CD4-positive, alpha-beta T cell treated with Interleukin-10 for 1 hour (primary cell): ENCODE measurements around the gene KCNJ4.
"Not testable (repeated sequence)": the region's sequence is repeated elsewhere in the genome, so short reads cannot be mapped to it uniquely, and the experiment has no call there.

Experiments
- DNase-seq: peaks from one replicate; pipeline ENCODE4 v3.0.0-alpha.2; 2020

Gene KCNJ4

DNA sequence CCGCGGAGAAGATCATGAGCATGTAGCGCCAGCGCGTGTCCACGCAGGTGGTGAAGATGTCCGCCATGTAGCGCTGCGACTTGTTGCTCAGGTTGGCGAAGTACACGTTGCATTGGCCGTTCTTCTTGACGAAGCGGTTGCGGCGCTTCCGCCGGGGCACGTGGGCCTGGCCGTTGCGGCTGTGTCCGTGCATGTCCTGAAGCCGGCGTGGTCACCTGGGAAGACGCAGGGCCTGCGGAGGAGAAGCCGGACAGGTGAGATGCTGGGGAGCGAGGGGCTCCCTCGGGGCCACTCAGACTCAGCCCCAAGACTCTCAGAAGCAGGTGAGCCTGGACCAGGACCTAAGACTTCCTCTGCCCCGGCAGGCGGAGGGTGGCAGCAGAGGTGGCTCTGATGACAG, 27.1 kb downstream of the KCNJ4 start:
- DNase-seq: no peak

DNA sequence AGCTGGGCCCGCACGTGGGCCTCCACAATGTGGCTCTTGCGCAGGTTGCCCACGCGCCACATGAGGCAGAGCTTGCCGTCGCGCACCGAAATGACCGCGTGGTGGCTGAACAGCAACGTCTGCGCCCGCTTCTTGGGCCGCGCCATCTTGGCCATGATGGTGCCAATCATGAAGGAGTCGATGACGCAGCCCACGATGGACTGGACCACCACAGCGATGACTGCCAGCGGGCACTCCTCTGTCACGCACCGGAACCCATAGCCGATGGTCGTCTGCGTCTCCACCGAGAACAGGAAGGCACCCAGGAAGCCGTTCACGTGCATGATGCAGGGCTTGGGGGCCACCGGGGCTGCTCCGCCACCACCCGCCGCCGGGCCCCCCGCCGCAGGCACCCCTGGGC, 27.5 kb downstream of the KCNJ4 start:
- DNase-seq: no peak

DNA sequence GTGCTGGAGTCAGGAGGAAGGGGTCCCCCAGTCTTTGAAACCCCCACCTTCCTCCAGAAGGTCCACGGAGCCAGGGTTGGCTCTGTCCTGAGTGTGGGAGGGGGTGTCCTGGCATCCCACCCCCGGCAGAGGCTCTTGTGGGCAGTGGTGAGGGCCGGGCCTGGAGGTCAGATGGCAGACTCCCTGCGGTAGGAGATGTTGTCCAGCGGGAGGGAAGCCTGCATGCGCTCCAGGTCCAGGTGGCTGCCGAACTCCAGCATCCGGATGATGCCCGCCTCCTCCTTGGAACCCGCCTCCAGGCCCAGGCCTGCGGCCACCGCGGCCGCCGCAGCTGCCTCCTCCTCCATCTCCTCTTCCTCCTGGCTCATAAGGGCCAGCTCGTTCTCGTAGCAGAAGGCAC, 28.4 kb downstream of the KCNJ4 start:
- DNase-seq: no peak

DNA sequence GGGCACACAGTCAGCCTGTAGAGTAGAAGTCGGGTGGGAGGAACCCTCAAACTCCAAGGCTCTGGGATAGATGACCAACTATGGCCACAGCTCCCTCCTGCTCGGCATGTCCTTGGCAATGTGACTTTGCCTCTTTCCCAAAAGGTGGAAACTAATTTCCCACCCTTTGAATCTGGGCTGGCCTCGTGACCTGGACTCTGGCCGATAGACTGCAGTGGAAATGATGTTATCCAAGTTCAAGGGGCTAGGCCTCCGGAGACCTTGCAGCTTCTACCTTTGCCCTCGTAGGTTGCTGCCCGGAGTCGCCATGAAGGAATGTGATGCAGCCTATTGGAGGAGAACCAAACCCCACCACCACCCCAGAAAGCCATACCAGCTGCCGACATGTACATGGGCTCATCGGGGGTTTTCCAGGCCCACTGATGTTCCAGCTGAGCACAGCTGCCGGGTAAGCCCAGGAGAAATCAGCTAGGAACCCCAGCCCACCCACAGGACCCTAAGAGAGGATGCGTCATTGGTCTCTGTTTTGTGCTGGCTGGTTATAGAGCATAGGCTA, 30.4 kb downstream of the KCNJ4 start:
- DNase-seq: no peak

DNA sequence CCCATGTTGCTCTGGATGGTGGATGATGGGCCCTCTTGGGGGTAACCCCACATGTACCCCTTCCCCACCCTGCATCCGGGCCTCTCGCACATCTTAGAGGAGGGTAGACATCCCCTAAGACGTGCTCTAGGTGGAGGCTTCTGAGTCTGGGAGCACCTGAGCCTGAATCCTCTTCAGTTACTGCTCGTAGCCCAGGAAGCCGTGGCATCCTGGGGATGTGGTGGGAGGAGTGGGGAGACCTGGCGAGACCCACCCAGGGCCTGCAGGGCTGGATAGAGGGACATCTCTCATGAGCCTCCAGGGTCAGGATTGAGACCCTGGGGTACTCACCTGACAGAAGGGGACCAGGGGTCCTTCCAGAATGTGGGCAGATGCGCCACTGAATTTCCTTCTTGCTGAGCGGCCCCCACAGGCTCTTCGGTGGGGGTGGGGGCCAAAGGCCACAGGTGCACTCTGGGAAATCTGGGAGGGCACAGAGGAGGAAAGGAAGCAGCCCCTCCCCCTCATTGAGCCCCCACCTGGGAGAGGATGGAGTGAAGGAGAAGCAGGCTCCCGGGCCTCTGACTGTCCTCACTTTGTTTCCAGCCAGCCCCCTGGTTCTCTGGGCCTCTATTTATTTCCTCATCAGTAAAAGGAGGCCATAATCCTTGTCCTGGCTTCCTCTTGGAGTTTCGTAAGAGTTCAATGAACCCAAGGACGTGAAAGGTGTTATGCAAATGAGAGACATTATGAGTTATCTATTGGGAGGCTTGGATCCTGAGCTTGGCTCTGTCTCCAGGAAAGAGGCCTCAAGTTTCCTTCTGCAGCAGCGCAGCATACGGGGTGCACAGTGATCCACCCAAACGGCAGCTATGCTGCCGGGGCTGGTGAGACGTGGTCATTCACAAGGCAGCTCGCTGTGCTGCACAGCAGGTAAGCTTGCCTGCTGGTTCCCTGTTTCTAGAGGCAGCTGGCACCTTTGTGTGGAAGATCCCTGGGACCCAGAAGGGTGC, 31.2 kb downstream of the KCNJ4 start:
- no peak for DNase-seq

DNA sequence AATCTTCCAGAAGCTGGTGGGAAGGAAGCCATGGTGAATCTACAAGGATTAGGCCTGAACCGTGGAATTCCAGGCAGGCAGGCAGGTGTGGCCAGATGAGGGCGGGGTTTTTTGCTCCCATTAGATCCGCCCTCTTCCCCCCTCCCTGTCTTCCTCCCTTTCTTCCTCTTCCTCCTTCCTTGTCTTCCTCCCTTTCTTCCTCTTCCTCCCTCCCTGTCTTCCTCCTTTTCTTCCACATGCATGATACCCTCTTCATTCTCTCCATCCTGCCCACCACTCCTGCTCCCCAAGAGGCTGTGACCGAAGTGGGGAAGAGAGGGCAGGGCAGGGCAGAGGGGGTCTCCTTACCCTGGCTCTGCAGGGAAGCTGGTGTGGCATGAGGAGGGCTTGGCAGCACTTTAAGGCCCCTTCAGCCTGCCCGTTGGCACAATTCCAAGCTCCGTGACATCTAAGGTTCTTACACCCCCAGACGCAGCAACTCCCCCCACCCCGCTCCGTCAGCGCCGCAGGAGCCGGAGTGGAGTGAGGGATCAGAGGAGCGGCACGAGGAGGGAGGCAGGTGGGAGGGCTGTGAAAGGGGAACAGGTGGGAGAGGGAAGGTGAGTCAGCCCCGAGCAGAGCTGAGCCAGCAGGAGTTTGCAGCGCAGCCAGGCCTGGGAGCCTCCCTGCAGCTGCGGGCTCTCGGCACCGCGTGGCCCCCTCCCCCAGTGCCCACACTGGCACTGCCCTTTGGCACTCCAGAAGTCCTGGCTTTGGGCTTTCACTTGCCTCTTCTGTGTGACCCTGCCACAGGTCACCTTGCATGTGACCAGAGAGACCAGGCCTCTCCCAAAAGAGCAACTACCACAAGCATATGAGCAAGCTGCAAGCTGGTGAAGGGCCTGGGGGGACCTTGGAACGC, 32.1 kb downstream of the KCNJ4 start:
- no peak for DNase-seq

DNA sequence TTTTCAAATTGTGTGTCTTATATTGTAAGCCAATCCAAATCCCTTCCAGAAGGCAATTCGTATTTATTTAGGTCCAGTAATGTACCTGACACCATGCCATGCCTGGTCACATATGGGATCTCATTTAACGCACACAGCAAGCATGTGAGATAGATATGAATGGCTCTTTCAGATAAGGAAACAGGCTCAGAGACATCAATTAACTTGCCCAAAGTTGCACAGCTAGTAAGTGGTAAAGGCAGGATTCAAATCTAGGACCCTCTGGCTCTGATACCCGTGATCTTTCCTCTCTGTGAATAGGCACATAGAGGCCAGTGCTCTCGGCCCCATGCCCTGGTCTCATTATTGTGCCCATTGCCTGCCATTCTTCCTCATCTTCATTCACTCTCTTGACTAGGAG, 34.3 kb downstream of the KCNJ4 start:
- DNase-seq: no peak

DNA sequence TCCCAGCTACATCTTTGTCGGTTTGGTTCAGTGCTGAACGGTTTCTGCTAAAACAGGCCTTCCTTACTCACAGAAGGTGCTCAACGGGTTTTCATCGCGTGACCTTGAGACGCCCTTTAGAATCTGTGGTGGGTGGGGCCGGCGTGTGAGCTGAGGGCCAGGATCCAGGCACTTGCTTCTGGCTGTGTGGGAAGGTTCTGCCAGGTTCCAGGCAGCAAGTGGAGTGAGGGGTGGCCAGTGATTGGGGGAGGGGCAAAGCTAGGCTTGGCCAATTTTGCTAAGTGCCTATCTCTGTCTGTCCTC, 35.2 kb downstream of the KCNJ4 start:
- DNase-seq: no peak

DNA sequence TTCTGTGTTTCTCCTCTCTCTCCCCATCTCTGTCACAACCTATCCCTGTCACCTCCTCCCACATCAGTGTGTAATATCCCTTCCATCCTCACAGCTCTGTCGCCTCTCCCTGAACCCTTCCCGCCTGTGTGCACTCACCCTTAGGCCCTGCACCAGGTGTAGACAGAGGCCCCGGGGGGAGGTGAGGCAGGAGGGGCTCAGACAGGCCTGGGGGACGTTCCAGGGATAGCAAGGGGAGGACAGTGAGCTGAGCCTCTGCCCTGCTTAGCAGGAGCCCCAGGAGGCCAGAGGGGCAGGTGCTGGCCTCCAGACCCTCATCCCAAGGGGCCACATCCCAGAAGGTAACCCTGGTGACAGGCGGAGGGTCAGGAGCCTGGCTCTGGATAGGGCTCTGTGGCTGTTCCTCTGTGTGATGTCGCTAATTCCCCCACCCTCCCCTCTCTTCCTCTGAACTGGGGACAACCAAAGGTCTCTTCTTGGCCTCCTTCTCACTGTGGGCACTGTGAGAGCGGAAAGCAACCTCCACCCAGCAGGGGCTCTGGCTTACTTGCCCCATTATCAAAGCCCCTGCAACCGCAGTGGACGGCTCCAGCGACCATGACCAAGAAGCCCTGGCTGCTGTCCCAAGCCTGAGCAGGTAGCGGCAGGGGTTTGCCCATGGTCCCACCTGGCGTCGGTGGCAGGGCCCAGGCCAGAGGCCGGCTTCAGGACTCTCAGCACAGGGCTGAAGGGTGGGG, 35.7 kb downstream of the KCNJ4 start:
- no peak for DNase-seq

DNA sequence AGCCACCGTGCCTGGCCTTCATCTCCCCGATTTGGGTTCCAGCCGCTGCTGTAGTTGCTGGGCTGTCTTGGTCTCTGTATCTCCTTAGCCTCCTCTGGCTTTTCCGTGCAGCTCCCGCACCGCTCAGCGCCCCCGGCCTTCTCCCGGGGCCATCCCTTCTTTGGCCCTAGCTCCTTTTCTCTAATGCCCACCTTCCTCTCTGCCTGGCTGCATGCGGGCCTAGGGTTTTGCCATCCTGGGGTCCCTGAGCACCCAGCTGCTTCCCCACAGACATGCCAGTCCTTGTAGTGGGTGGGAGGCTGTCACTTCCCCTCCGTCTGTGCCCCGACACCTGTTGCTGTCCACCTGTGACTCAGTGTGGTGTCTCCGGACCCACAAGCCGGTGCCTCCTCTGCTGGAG, 36.4 kb downstream of the KCNJ4 start:
- no peak for DNase-seq

DNA sequence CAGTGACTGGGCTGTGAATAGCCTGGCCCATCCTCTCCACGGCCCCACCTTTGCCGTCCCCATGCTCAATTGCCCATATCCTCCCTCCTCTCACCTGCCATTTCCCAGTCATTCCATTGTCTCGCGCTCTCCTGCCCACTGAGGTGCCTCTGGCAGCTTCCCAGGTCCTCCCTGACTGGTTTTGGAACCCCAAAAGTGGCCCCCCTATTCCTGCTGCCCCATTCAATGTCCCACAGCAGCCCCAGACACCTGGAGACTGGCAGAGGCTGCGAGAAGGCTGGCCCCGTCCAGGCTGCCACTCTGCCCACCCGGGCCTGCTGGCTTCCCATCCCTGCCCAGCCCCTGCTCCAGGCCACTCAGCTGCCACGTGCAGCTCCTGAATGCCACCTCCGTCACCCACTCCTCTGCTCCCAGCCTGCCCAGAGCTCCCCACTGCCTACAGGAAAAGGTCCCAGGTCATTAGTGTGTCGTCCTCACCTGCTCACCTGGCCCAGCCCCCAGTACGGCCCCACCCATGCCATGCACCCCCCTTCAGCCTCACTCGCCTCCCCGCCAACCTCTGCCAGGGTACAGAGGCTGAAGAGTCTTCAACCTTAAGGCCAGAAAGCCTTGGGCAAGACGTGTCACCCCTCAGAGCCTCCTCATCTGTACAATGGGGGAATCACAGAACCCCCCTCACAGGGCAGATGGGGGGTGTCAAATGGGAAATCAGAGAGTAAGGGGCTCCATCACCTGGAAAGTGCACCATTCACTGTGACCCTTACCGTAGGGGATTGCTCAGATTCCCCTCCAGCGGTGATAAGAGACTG, 37.5 kb downstream of the KCNJ4 start:
- DNase-seq: no peak

DNA sequence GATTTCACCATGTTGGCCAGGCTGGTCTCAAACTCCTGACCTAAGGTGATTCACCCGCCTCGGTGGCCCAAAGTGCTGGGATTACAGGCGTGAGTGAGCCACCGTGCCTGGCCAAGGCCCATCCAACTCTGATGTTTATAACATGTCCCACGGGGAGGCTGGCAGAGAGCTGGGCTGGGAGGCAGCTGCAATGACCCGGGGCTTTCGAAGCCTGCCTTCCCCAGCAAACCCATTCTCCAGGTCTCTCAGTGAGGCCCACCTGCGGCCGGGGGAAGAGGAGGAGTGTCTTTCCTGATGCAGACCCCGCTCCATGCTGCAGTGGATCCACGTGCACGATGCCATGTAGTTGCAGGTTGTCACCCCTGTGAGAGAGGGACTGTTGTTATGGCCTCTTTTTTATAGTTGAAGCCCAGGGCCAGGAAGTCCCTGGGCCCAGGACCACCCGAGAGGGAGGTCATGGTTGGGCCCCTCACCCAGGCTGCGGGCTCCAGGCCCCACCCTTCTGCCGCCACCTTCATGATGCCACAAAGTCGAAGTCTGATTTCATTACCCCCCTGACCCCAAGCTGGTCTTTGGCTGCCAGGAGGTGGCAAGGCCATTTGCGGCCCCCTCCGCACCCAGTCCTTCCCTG, 38.3 kb downstream of the KCNJ4 start:
- no peak for DNase-seq

DNA sequence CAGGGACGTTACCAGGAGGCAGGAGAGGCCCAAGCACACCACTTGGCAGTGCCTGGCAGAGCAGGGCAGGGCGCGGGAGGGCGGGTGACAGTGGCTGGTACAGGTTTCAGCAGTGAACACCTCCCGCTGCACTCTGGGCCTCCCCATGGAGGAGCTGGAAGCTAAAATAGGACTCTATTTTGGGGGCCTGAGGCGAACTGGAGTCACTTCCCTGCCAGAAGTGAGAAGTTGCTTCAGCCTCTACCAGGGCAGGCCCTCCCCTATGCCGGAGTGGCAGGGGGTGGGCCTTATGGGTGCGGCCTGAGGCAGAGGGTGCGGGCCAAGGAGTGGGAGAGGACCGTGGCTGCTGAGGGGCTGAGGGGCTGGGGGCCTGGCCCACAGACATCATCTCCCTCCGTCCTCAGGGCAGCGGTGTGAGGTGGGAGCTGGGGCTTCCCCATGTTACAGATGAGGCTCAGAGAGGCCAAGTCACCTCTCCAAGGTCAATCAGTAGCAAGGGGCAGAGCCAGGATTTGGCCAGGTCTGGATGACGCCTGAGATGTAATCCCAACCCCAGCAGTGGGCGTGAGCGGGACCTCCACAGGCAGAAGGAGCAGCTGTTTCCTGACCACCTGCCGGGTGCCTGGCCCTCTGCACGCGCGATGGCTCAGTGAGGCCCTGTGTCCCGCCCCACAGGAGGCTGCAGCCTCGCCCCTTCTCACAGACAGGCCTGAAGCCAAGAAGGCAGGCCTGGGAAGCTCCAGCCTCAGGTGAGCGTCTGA, 39.3 kb downstream of the KCNJ4 start:
- no peak for DNase-seq

DNA sequence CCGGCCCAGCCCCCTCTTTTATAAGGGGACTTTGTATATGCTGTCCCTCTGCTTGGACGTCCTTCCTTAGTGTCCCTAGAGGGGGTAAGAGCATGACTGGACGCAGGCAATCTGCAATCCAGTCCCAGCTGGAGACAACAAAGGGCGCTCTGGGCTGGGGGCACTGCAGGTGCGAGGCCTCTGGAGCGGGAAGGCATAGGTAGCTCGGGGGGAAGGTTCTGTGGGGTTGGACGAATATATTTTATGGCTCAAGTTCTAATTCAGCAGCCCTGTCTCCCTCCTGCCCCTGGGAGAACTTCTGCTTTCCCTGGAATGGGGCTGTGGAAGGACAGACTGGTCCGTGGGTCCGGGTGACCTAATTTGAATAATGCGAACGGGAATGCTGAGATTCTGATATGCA, 40.0 kb downstream of the KCNJ4 start:
- no peak for DNase-seq

DNA sequence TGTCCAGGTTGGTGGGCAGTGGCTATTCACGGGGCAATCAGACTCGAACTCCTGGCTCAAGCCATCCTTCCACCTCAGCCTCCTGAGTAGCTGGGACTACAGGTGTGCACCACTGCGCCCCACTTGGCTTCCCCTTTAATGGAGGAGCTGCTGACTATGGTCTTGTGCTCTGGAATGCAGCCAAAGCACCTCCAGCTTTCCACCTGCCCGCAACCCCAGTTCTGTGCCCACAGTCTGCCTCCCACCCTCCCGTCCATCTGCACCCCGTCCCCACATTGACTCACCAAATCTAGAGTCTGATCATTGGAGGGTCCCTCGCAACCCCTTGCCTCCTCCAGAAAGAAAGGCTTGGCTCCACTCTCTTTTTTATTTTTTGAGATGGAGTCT, 41.0 kb downstream of the KCNJ4 start:
- no peak for DNase-seq

DNA sequence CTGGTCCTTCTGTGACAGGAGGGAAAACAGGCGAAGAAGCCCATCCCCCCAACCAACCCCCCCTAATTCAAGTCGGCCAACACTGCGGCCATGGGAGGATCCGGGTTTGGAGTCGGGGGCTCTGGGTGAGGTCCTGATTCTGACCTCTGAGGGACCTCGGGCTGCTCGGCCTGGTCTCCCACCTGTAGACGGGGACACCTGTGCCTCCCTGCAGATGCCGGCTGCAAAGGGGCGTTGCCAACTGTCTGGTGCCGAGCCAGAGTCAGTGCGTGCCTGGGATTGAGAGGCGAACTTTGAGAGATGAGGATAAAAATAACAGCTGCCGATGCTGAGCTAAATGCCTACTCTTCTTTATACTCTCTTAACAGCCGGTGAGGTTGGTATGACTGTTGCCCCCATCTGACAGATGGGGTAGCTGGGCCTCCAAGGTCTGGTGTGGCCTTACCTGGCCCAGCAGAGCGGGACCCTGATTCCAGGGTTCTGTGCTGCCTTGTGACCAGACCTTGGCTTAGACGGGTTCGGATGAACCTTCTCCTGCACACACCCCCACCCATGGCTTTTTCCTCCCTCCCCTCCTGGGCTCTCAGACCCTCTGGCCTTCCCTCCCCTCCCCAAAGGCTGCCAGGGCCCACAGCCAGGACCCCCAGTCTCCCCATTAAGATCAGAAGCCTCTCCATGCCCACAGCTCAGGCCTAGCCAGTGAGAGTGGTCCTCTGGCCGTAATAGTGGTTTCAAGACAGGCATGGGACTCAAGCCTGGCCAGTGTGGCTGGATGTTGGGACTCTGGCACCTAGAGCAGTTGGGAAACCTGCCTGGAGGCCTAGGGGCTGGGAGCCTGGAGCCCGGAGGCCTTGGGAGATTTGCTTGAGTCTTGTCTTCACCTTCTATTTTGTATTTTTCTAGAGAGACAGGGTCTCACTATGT, 41.7 kb downstream of the KCNJ4 start:
- DNase-seq: no peak

DNA sequence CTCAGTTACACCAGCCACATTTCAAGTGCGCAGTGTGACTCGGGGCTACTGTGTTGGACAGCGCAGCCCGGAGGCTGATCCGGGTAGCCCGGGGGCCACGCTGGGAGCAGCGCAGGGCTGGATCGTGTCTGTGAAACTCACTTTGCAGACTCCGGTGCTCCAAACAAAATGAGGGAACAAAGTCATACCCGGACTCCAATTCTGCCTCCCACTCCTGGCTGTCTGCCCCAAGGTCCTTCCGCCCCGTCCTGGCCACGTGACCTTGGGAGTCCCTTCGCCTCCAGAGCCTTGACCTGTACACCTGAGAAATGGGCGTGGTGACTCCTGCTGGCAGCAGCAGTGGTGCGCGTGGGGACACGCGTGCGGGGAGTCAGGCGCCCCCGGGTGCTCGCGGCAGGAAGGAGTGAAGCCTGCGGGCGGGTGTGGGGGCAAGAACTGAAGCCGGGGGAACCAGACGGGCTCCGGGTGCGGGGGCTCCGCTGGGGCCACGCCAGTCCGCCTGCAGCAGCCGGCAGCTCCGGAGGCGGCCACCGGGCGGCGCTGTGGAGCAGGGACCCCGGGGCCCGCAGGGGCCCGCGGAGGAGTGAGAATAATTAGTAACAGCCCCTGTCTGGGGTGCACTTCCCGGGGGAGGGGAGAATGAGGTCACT, 42.4 kb downstream of the KCNJ4 start:
- peak; percentile 34 for DNase-seq

DNA sequence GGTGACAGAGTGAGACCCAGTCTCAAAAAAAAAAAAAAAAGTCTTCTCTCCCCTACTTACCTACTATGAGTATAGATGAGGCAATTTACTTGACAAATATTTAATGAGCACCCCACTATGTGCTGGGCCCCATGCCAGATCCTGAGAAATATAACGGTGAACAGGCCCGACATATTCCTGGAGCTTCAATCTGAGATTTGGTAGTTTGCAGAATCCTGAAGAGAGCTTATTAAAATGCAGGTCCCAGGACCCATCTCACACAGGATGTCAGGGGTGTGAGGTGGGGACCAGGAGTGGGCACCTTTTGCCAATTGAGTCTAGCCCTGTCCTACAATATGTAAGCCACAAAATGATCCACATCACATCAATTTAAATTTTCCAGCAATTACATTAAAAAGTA, 44.0 kb downstream of the KCNJ4 start:
- DNase-seq: no peak

DNA sequence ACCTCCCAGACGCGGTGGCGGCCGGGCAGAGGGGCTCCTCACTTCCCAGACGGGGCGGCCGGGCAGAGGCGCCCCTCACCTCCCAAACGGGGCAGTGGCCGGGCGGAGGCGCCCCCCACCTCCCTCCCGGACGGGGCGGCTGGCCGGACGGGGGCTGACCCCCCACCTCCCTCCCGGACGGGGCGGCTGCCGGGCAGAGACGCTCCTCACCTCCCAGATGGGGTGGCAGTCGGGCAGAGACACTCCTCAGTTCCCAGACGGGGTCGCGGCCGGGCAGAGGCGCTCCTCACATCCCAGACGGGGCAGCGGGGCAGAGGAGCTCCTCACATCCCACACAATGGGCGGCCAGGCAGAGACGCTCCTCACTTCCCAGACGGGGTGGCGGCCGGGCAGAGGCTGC, 45.1 kb downstream of the KCNJ4 start:
- not testable (repeated sequence) for DNase-seq
